HFF-Myc (cell line): ENCODE measurements around the gene PHF1.

ENCODE experiments used
- DNase-seq: peaks from one replicate; pipeline ENCODE4 v3.0.0-alpha.2; 2011; ENCODE audit warnings: low read depth; ENCODE audit errors: extremely low read depth
- H3K4me3 ChIP-seq: replicated peaks from 2 replicates; pipeline ENCODE4 v1.5.1; 2011; ENCODE audit warnings: low read depth, mild to moderate bottlenecking, control low read depth, low read length
- CTCF ChIP-seq: IDR thresholded peaks from 2 replicates; pipeline ENCODE4 v1.5.1; 2012; ENCODE audit warnings: mild to moderate bottlenecking, low read depth, low read length, control low read depth; ENCODE audit errors: missing control alignments

Gene PHF1

GRCh38 chr6:33452496-33452895 lies 41.7 kb downstream of the PHF1 start:
- no peak for TF ChIP-seq CTCF
- no peak overlapping the region for H3K4me3 ChIP-seq
- no peak for DNase-seq

GRCh38 chr6:33453393-33454008 lies 42.7 kb downstream of the PHF1 start:
- peak overlapping the region; percentile 90 for H3K4me3 ChIP-seq
- TF ChIP-seq CTCF = no peak
- no peak for DNase-seq

- no peak for TF ChIP-seq CTCF
- DNase-seq = peak; percentile 89
- H3K4me3 ChIP-seq = peak within 1 kb of the TSS; percentile 90
These were observed 43.5 kb downstream of the PHF1 start, which contains the start of gene ZBTB9 for GRCh38 chr6:33454009-33454946. Gene ZBTB9 (plus strand): TSS chr6:33454576. CDS start chr6:33455101, 525 bp downstream.

GRCh38 chr6:33455051-33455450 lies 44.2 kb downstream of the PHF1 start:
- no peak for DNase-seq
- peak overlapping the region; percentile 90 for H3K4me3 ChIP-seq
- TF ChIP-seq CTCF = no peak

- no peak for DNase-seq
- no peak overlapping the region for H3K4me3 ChIP-seq
These were observed 45.3 kb downstream of the PHF1 start for GRCh38 chr6:33456156-33456555.

GRCh38 chr6:33458676-33459075 lies 47.9 kb downstream of the PHF1 start:
- DNase-seq = no peak
- no peak for TF ChIP-seq CTCF
- no peak overlapping the region for H3K4me3 ChIP-seq

More at GRCh38 chr6:33456156-33456555, 45.3 kb downstream of the PHF1 start:
- TF ChIP-seq CTCF = no peak
